ENCODE data around the gene FBXO31.

- TF ChIP-seq, protein P1, sequence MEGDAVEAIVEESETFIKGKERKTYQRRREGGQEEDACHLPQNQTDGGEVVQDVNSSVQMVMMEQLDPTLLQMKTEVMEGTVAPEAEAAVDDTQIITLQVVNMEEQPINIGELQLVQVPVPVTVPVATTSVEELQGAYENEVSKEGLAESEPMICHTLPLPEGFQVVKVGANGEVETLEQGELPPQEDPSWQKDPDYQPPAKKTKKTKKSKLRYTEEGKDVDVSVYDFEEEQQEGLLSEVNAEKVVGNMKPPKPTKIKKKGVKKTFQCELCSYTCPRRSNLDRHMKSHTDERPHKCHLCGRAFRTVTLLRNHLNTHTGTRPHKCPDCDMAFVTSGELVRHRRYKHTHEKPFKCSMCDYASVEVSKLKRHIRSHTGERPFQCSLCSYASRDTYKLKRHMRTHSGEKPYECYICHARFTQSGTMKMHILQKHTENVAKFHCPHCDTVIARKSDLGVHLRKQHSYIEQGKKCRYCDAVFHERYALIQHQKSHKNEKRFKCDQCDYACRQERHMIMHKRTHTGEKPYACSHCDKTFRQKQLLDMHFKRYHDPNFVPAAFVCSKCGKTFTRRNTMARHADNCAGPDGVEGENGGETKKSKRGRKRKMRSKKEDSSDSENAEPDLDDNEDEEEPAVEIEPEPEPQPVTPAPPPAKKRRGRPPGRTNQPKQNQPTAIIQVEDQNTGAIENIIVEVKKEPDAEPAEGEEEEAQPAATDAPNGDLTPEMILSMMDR (IDR thresholded peaks at IDR 0.05) = no peak
- TF ChIP-seq POLR2A (IDR thresholded peaks at IDR 0.05) (no peak), EP300 (IDR thresholded peaks at IDR 0.05) (no peak)
Observed at GRCh38 chr16:87279094-87279658, 104.4 kb downstream of the FBXO31 start.

All from sigmoid colon (tissue), 4 donors.